ENCODE data around the gene GLUD1.

DNA sequence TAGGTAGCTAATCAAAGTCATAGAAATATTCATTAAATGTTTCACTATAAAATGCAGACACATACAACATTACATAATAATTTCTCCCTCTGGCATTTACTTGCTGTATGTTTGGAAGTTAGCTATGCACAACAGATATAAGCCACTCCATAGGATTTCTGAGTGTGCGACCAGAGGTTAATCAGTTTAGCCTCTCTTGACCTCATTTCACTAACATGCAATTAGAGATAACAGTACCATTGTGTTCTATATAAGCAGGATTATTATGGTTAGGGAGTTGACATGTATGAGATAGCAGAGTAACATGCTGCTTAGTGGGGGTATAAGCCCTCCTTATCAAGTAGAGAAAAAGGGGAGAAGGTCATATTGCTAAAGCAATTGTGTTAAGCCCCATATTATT is 26.4 kb downstream of the GLUD1 start:
- TF ChIP-seq POLR2AphosphoS5 (IDR thresholded peaks at IDR 0.05) (no peak), RAD21 (conservative IDR thresholded peaks at IDR 0.05) (no peak)
- TF ChIP-seq, protein P1, sequence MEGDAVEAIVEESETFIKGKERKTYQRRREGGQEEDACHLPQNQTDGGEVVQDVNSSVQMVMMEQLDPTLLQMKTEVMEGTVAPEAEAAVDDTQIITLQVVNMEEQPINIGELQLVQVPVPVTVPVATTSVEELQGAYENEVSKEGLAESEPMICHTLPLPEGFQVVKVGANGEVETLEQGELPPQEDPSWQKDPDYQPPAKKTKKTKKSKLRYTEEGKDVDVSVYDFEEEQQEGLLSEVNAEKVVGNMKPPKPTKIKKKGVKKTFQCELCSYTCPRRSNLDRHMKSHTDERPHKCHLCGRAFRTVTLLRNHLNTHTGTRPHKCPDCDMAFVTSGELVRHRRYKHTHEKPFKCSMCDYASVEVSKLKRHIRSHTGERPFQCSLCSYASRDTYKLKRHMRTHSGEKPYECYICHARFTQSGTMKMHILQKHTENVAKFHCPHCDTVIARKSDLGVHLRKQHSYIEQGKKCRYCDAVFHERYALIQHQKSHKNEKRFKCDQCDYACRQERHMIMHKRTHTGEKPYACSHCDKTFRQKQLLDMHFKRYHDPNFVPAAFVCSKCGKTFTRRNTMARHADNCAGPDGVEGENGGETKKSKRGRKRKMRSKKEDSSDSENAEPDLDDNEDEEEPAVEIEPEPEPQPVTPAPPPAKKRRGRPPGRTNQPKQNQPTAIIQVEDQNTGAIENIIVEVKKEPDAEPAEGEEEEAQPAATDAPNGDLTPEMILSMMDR (IDR thresholded peaks at IDR 0.05; ENCODE audit: poor library complexity, severe bottlenecking) = no peak

Data from neural cell (in vitro differentiated cells).